ENCODE measurements around the gene DMRTC1B. TPM values are rescaled to one million over a fixed set of nuclear protein-coding genes. Genes with fewer than 3 reads are reported as not detected.
"Not testable (repeated sequence)": the region's sequence is repeated elsewhere in the genome, so short reads cannot be mapped to it uniquely, and the experiment has no call there.

Gene DMRTC1B
- total and polyA plus RNA-seq, 2 of the 4 experiments (the other 2 are of a cell fraction), result not detected

GRCh38 chrX:72808110-72808509, 31.4 kb downstream of the DMRTC1B start, which contains the start of gene FAM236D:
Gene FAM236D, minus strand, starts transcription at chrX:72808210. Its CDS starts 100 bp downstream, at chrX:72808110.
- no CpG with 5 or more reads among the region's 13 CpGs for WGBS, 2 experiments (ENCODE audit: extremely low coverage in 2 of 2, insufficient read length in 1 of 2)
- dilution Hi-C loops (cut with HindIII; ENCODE audit: low sequenced_read_pairs, unreplicated experiment); H3K9me1 ChIP-seq (ENCODE audit: insufficient read depth, low read length); H3K36me3 ChIP-seq (ENCODE audit: control insufficient read depth, insufficient read depth, low read length); H4K20me1 ChIP-seq (ENCODE audit: insufficient read depth, low read length); H2BK15ac ChIP-seq (ENCODE audit: low read depth, low read length); H4K91ac ChIP-seq (ENCODE audit: insufficient read depth, low read depth, low read length); H4K5ac ChIP-seq (ENCODE audit: low read depth, low read length); ATAC-seq (ENCODE audit: low read depth); H3K23ac ChIP-seq (ENCODE audit: low read depth, low read length); H4K8ac ChIP-seq (ENCODE audit: low read depth in 2 of 2, low read length in 2 of 2); H2BK20ac ChIP-seq (ENCODE audit: low read depth, low read length); H2AK9ac ChIP-seq (replicated peaks; ENCODE audit: low read depth, low read length, poor library complexity); H3K14ac ChIP-seq (replicated peaks; ENCODE audit: low read depth, low read length); H3K9ac ChIP-seq (ENCODE audit: low read depth, low read length); H3K4ac ChIP-seq (ENCODE audit: low read depth, low read length); H2BK120ac ChIP-seq (ENCODE audit: low read depth, low read length); H3K9me3 ChIP-seq (ENCODE audit: control insufficient read depth, insufficient read depth, low read length); H3K4me3 ChIP-seq (ENCODE audit: insufficient read depth, low read depth, low read length); CTCF ChIA-PET; DNase-seq; H2AK5ac ChIP-seq (ENCODE audit: low read depth, low read length); in situ Hi-C loops (cut with MboI; ENCODE audit: low sequenced_read_pairs); H3K27me3 ChIP-seq (ENCODE audit: control insufficient read depth, insufficient read depth, low read length); H2AFZ ChIP-seq (replicated peaks; ENCODE audit: low read length, poor library complexity); intact Hi-C loops (cut with micrococcal nuclease); H3K4me1 ChIP-seq (ENCODE audit: control insufficient read depth, insufficient read depth, low read length); H3K56ac ChIP-seq (ENCODE audit: extremely low read depth, insufficient read depth, low read length); H3K27ac ChIP-seq (ENCODE audit: insufficient read depth, low read length); H3K79me1 ChIP-seq (ENCODE audit: low read depth in 1 of 2, low read length in 2 of 2); H2BK5ac ChIP-seq (ENCODE audit: low read depth, low read length, poor library complexity, severe bottlenecking); H3K4me2 ChIP-seq (ENCODE audit: low read depth, low read length); POLR2A ChIA-PET (ENCODE audit: unreplicated experiment); BruUV-seq (replicated peaks); H3K18ac ChIP-seq (ENCODE audit: low read depth, low read length): not testable (repeated sequence)

- H3K56ac ChIP-seq (ENCODE audit: extremely low read depth, insufficient read depth, low read length); H3K9me1 ChIP-seq (ENCODE audit: insufficient read depth, low read length); H3K4me1 ChIP-seq (ENCODE audit: control insufficient read depth, insufficient read depth, low read length); dilution Hi-C loops (cut with HindIII; ENCODE audit: low sequenced_read_pairs, unreplicated experiment); intact Hi-C loops (cut with micrococcal nuclease); H3K9me3 ChIP-seq (ENCODE audit: control insufficient read depth, insufficient read depth, low read length); H3K23ac ChIP-seq (ENCODE audit: low read depth, low read length); H3K14ac ChIP-seq (replicated peaks; ENCODE audit: low read depth, low read length); H3K79me1 ChIP-seq (ENCODE audit: low read depth in 1 of 2, low read length in 2 of 2); H3K4me2 ChIP-seq (ENCODE audit: low read depth, low read length); H2BK120ac ChIP-seq (ENCODE audit: low read depth, low read length); ATAC-seq (ENCODE audit: low read depth); H3K9ac ChIP-seq (ENCODE audit: low read depth, low read length); H2BK20ac ChIP-seq (ENCODE audit: low read depth, low read length); H2BK15ac ChIP-seq (ENCODE audit: low read depth, low read length); H3K27me3 ChIP-seq (ENCODE audit: control insufficient read depth, insufficient read depth, low read length); H2AFZ ChIP-seq (replicated peaks; ENCODE audit: low read length, poor library complexity); CTCF ChIA-PET; H4K91ac ChIP-seq (ENCODE audit: insufficient read depth, low read depth, low read length); H3K18ac ChIP-seq (ENCODE audit: low read depth, low read length); H2AK5ac ChIP-seq (ENCODE audit: low read depth, low read length); BruUV-seq (replicated peaks); H2AK9ac ChIP-seq (replicated peaks; ENCODE audit: low read depth, low read length, poor library complexity); H3K36me3 ChIP-seq (ENCODE audit: control insufficient read depth, insufficient read depth, low read length); H3K4me3 ChIP-seq (ENCODE audit: insufficient read depth, low read depth, low read length); H2BK5ac ChIP-seq (ENCODE audit: low read depth, low read length, poor library complexity, severe bottlenecking); H3K27ac ChIP-seq (ENCODE audit: insufficient read depth, low read length); H4K8ac ChIP-seq (ENCODE audit: low read depth in 2 of 2, low read length in 2 of 2); H4K20me1 ChIP-seq (ENCODE audit: insufficient read depth, low read length); DNase-seq; POLR2A ChIA-PET (ENCODE audit: unreplicated experiment); H4K5ac ChIP-seq (ENCODE audit: low read depth, low read length); in situ Hi-C loops (cut with MboI; ENCODE audit: low sequenced_read_pairs); H3K4ac ChIP-seq (ENCODE audit: low read depth, low read length): not testable (repeated sequence)
- WGBS, 2 experiments (ENCODE audit: extremely low coverage in 2 of 2, insufficient read length in 1 of 2), result no CpG with 5 or more reads among the region's 13 CpGs
Measured at GRCh38 chrX:72830701-72831100, 54.0 kb downstream of the DMRTC1B start.

All from IMR-90 (cell line).